AML-193 (cell line): ENCODE data around the gene DNAI4.
"Not testable (repeated sequence)": the region's sequence is repeated elsewhere in the genome, so short reads cannot be mapped to it uniquely, and the experiment has no call there.

ENCODE experiments used
- DNase-seq, 2 experiments: peaks; one replicate each; lab custom pipeline; 2025; lab: John Stamatoyannopoulos, UW

Gene DNAI4

DNA sequence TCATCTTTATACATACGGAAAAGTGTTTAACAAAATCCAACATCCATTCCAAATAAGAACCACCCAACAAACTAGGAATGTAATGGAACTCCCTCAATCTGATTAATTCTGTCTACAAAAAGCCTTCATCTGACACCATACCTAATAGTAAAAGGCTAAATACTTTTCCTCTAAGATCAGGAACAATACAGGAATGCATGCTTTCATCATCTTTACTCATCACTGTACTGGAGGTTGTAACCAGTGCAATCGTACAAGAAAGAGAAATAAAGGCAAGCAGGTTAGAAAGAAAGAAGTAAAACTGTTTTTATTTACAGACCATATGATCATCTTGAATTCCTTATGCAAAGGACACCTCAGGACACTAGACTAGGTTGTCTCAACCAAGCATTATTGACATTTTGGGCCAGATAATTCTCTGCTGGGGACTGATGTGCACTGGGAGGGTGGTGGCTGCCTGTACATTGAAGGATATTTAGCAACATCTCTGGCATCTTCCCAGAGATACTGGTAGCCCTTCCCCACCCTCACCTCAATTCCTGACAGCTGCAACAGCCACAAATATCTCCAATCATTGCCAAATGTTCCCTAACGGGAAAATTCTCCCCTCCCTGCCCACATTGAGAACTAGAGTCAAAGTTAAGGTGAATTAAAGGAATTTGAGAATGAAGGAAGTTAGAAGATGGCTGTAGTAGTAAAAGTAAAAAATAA, 93.0 kb downstream of the DNAI4 start:
- DNase-seq = no peak

DNA sequence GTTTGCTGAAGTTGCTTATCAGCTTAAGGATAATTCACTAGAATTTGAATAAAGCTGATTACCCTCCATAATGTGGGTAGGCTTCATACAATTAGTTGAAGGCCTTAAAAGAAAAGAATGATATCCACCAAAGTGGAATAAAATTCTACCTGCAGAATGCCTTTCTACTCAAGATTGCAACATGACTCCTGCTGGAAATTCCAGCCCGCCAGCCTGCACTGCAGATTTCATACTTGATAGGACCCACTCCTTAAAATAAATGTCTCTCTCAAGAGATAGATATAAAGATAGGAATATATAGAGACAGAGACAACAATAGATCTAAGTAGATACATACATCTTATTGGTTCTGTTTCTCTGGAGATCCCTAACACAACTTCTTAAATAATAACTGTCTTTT, 99.9 kb downstream of the DNAI4 start:
- no peak for DNase-seq

DNA sequence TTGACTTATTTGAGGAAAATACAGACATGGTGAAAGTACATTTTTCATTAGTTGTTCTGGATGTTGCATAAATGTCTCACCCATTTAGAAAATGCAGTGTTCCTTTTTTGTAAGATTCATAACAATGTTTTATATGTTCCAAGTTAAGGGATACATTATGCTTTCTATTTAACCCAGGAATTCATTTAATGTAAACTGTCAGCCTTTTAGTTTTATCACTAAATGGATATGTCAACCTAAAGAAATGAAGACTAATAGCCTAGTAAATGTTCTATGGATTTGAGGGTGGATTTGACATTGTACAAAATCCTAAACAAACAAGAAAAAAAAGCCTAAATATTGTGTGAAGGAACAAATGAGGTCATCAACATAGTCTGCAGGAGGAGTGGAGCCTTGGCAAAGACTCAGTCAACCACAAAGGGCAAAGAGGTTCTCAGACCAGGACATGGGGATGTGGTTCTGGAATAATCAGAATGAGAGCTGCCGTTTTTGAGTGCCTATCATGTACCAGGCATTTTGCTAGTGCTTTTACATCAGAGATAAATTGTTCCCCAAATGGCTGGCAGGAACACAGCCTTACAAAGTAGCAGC, 114.8 kb downstream of the DNAI4 start:
- DNase-seq = no peak

- no peak for DNase-seq
These were observed 115.4 kb downstream of the DNAI4 start for GRCh38 chr1:66809245-66809644.

DNA sequence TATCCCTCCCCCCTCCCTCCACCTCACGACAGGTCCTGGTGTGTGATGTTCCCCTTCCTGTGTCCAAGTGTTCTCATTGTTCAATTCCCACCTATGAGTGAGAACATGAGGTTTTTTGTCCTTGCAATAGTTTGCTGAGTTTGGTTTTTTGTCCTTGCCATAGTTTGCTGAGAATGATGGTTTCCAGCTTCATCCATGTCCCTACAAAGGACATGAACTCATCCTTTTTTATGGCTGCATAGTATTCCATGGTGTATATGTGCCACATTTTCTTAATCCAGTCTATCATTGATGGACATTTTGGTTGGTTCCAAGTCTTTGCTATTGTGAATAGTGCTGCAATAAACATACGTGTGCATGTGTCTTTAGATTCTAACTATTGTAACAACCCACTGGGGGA, 128.8 kb downstream of the DNAI4 start:
- not testable (repeated sequence) for DNase-seq

- DNase-seq = no peak
These were observed 132.7 kb downstream of the DNAI4 start for GRCh38 chr1:66791621-66792610.

DNA sequence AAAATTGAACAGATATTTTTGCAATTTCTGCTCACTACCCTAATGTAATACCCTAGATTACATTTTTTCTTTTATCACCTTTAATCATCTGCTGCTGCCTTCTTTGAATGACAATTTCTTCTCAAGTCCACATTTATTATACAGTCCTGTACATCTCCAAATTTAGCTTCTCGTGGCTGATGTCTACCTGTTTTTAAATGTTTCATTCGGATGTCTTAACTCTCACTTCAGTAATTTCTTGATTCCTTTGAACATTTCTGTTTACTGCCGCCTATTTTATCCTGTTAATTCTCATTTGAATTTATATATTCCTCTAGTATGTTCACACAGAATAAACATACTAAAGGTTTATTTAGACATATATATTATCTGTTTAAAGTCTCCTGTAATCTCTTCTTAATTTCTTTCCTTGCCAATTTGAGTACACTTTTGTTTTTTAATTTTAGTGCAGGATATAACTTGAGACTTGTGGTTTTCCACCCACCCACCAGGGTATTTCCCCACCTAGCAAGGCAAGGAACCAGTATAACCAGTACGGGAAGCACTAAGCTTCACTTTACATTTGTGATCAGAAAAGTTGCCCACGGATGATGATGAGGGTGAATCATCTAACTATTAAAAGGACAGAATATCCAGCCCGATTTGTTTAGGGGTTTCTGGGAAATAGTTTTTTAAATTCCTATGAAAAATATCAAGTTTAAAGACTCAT, 136.3 kb downstream of the DNAI4 start:
- DNase-seq = no peak

- DNase-seq = no peak
These were observed 137.0 kb downstream of the DNAI4 start for GRCh38 chr1:66787641-66788040.

- DNase-seq = not testable (repeated sequence)
These were observed 138.9 kb downstream of the DNAI4 start for GRCh38 chr1:66785800-66786199.

DNA sequence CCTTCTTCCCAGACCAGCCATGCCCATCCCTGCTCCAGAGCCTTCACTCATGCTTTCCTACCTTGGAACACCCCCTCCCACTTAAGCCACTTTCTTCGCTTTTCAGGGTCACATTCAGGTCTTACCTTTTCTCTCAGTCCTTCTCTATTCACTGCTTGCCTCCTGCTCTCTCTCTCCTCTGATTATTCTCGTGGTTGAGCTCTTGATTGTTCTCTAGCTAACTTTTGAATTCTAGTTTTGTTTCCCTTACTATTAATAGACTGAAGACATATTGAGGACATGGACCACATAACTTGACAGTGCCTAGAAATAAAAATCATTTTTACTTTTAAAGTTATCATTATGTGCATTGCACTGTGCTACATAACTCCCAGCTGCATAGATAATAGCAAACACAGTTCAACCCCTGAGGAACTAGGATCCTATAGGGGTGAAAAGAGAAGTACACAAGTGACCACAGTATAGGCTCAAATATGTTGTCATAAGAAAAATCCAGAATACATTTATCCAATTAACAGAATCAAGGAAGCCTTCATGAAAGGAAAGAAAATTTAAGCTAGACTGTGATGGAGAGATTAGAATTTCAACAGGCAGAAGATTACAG, 145.1 kb downstream of the DNAI4 start:
- DNase-seq = no peak

DNA sequence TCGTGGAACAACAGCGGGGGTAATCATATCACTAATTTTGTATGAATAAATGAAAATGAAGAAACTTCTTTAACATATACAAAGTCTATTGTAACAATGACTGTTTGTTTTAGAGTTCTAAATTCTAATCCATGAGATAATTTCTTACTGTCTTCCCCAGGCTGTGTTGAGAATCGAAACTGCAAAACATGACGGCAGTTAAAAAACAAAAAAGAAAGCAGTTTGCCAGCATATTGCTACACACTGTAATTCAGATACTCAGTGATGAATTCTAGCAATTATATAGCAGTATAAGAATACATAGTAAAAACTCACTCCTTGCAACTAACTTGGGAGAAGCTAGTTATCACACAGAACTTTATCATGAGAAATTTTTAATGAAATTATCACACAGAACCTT, 145.7 kb downstream of the DNAI4 start:
- no peak for DNase-seq

GRCh38 chr1:66778266-66778665, 146.4 kb downstream of the DNAI4 start:
- DNase-seq = no peak

GRCh38 chr1:66777831-66778230, 146.8 kb downstream of the DNAI4 start:
- no peak for DNase-seq

DNA sequence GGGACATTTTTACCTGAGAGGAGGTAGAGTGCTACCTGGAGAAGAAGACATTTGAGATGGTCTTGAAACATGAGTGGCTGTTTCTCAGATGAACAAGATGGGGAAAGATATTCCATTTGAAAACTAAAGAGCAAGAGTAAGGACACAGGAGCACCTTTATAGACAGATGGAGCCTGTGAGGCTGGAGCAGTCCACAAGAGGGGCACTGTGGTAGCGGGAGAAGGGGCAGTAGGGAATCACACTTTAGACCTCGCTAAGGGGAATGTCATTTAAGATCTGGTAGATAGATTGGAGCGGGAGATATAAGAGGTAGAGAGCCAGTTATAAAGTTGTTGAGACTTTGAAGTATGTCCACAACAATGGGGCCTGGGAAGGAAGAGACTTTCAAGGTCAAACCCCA, 149.0 kb downstream of the DNAI4 start:
- DNase-seq = no peak

- DNase-seq = no peak
These were observed 150.2 kb downstream of the DNAI4 start for GRCh38 chr1:66774438-66774837.

DNA sequence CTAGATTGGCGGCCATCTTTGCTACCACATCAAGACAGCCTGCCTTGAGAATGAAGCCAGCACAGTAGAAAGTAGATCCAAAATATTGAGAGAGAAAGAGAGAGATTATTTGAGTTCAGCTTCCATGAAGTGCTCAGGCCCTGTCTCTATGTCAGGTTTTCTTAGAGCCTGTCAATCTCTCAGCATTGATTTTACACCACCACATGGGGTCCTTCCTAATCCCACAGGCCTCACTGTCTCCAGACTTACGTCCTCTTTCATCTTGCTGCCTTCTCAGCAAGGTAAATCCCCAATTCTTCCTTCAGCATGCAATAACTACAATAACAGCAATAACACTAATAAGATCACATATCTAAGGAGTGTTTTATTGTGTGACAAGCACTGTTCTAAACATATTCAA, 151.4 kb downstream of the DNAI4 start:
- no peak for DNase-seq

GRCh38 chr1:66770694-66771093, 154.0 kb downstream of the DNAI4 start:
- DNase-seq = no peak

GRCh38 chr1:66770240-66770639, 154.4 kb downstream of the DNAI4 start:
- DNase-seq = no peak

DNA sequence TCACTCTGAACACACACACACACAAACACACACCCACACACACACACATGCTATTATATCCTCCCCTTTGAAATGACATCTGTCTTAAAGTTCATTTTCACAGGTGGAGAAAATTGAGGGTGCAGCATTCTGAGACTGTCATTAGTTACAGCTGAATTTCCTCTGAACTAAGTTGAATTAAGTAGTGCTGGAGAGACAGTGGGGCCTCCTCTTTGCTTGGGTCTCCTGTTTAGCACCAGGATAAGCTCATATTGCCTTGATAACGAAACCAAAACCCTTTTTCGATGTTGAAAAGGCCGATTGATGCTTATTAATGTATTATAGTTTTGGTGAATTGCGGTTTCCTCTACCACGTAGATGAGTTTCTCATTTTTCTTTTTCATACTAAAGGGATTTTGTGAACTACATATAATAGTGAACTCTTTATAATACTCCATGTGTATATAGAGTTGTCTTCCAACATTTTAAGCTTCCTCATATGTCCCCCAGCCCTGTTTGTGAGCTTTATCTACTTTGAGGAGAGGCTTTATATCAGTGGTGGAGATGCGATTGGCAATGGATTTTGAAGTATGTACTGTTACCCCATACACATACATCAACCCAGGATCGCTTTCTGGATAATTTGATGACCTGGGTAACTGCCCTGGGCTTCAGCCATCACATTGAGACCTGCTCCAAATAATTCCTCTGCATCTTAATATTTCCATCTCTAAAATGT, 155.0 kb downstream of the DNAI4 start:
- DNase-seq = no peak

DNA sequence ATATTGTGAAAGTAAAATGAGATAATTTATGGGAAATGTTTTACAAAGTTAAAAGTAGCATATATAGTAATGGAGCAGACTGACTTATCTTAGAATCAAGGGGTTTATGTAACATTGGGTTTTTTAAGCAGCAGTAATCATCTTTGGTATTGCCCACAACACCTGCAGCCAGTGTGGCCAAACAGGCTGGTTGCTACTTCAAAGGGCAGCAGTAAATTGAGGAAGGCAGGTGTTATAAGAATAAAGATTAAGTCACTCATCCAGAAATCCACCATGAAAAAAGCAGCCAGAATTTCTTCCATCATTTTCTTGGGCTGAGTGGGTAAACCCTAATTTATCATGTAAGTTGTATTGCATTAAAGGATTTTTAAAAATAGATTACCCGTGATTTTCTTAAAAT, 155.7 kb downstream of the DNAI4 start:
- DNase-seq = no peak

DNA sequence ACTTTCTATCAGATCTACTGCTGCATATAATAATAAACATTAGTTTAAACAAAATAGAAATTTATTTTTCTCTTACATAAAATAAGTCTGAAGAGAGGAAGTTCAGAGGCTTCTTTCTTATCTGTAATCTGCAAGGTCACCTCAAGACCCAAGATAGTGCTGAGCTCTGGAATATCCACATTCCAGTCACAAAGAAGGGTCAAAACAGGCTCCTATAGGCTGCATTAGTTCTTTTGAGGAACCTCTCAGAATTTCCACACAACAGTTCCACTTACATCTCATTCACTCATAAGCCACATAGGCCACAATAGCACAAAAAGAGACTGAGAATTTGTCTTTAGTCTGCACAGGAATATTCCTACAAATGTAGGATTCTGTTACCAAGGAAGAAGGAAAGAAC, 157.0 kb downstream of the DNAI4 start:
- DNase-seq = peak in 1 of 2 experiments; percentile 4
